Right lobe of liver (tissue), 4 donors: Measurements from ENCODE around the gene SCAMP2.

Source experiments
- POLR2A ChIP-seq: fragments of 450-650 bp; IDR thresholded peaks from one replicate; pipeline ENCODE4 v1.6.1; 2017; ENCODE audit warnings: antibody characterized with exemption, mild to moderate bottlenecking
- TF ChIP-seq, protein P1 (sequence below), 4 donors: fragments of 200-600 bp in 3 of 4; fragments of 450-650 bp in 1 of 4; IDR thresholded peaks; one replicate each; pipeline versions ENCODE4 v1.5.1 to v1.8.0; 2016 to 2022; ENCODE audit warnings: antibody characterized with exemption in 4 of 4, mild to moderate bottlenecking in 2 of 4
- donor health status: DM: no; HTN: no; CAD: no.
- donor health status: DM: no; HTN: no; CAD: no.
- donor health status: DM: no; HTN: yes; CAD: no.

- TF ChIP-seq, protein P1, sequence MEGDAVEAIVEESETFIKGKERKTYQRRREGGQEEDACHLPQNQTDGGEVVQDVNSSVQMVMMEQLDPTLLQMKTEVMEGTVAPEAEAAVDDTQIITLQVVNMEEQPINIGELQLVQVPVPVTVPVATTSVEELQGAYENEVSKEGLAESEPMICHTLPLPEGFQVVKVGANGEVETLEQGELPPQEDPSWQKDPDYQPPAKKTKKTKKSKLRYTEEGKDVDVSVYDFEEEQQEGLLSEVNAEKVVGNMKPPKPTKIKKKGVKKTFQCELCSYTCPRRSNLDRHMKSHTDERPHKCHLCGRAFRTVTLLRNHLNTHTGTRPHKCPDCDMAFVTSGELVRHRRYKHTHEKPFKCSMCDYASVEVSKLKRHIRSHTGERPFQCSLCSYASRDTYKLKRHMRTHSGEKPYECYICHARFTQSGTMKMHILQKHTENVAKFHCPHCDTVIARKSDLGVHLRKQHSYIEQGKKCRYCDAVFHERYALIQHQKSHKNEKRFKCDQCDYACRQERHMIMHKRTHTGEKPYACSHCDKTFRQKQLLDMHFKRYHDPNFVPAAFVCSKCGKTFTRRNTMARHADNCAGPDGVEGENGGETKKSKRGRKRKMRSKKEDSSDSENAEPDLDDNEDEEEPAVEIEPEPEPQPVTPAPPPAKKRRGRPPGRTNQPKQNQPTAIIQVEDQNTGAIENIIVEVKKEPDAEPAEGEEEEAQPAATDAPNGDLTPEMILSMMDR (IDR thresholded peaks at IDR 0.05), result no peak
- no peak for TF ChIP-seq POLR2A
Observed at GRCh38 chr15:74920456-74920855, 47.3 kb upstream of the SCAMP2 start.
